ENCODE data around the gene MKNK2.
"Not testable (repeated sequence)": the region's sequence is repeated elsewhere in the genome, so short reads cannot be mapped to it uniquely, and the experiment has no call there.

MKNK2 gene

DNA sequence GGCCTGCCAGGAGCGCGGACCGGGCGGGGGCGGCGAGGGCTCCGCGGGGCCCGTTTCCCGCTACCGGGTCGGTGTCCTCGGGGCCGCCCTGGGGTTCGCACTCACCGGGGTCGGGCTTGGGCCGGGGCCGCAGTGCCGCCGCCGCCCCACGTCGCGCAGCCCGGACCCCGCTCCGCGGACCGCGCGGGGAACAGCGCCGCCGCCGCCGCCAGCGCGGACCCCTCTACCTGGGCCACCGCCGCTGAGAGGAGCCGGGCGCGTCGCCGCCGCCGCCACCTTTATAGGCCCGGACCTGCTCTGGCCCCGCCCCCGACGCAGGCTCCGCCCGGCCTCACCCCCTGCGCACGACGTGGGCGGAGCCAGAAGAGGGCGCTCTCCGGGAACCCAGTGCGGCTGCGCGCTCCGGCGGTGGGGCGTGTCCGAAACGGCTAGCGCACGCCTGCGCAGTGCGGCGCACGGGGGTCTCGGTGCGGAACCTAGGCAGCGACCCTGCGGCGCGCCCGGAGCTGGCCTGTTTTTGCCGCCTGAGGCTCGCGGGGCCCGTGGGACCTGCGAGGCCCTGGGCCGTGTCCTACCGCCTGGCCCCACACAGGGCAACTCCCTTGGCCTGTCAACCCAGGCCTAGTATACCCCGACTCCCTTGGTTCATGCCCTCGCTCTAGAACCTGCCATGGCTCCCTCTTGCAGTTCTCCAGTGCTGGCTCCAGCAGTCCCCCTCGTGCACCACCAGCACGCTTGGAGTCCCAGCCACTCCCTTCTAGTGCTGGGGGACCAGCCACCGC lies at the start of gene MKNK2:
TSS of gene MKNK2 (minus strand) at position 254 of the 782 bp plus-strand sequence. CDS start 393 bp downstream, outside the sequence.
- DNase-seq = peak; percentile 93

- no peak for DNase-seq
These were observed 49.6 kb upstream of the MKNK2 start for GRCh38 chr19:2100719-2101061.

DNA sequence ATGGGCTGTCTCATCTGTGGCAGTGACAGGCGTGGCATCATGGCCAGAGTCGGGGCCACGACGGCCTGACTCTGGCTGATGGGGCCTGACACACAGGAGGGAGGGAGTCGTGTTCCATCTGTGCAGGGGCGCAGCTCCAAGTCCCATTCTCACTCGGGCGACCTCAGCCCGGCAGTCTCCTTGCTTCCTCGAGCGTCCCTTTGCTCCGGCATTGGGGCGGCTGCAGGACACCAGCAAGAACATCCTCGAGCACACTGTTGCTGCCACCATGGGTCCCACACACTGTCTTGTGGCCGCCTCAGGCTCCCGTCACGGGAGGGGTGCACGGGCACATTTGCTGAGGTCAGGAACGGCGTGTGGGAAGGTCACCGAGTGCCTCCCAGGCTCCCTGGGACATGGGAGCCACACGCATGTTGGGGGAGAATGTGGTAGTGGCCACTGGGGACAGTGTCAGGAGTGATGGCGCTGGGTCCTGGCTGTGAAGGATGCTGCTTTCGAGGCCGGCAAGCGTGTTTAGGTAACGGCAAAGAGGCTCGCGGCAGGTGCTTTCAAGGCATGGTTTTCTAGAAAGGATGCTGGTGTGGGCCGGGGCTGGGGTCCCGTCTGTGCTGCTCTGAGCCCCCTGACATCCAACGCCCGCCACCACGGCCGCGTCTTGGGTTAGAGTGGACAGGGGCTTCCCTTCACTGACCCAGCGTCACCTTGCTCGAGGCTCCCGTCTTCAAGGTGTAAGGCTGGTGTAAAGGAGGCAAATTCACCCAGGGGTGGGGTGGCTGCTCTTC lies 49.1 kb upstream of the MKNK2 start:
- no peak for DNase-seq

DNA sequence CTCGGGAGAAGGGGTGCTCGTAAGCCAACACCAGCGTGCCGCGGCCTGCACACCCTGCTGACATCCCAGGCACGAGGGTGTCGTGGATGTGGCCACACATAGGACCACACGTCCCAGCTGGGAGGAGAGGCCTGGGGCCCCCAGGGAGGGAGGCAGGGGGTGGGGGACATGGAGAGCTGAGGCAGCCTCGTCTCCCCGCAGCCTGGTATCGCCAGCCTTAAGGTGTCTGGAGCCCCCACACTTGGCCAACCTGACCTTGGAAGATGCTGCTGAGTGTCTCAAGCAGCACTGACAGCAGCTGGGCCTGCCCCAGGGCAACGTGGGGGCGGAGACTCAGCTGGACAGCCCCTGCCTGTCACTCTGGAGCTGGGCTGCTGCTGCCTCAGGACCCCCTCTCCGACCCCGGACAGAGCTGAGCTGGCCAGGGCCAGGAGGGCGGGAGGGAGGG lies 48.0 kb upstream of the MKNK2 start:
- no peak for DNase-seq

GRCh38 chr19:2097886-2098327 lies 46.9 kb upstream of the MKNK2 start:
- DNase-seq = no peak

- no peak for DNase-seq
These were observed 46.3 kb upstream of the MKNK2 start for GRCh38 chr19:2097203-2097885.

DNA sequence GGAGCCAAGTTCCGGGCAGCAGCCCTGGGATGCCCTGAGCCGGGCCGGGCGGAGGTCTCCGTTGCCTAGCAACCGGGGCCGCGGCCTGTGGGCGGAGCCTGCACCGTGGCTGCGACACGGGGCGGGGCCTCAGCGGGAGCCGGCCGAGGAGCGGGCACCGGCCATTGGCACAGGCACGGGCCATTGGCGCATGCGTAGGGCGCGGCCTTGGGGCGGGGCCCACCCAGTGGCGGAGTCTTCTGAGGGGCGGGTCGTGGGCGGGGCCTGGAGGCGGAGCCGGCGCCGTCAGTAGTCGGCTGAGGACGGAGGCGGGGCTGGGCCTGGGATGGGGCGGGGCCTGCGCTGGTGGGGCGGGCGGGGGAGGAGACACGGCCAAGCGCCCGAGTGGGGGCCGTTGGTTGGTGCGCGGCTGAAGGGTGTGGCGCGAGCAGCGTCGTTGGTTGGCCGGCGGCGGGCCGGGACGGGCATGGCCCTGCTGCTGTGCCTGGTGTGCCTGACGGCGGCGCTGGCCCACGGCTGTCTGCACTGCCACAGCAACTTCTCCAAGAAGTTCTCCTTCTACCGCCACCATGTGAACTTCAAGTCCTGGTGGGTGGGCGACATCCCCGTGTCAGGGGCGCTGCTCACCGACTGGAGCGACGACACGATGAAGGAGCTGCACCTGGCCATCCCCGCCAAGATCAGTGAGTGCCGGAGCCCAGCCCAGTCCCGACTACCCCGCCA lies 45.6 kb upstream of the MKNK2 start, which contains the start of gene IZUMO4:
TSS of gene IZUMO4 (plus strand) at position 436 of the 723 bp plus-strand sequence. CDS start at position 467, 31 bp downstream.
- peak; percentile 100 for DNase-seq

GRCh38 chr19:2096034-2096479 lies 45.0 kb upstream of the MKNK2 start, which contains the start of gene MOB3A:
MOB3A (minus strand) TSS chr19:2096326; CDS start chr19:2078560, 17,766 bp downstream.
- DNase-seq = no peak

DNA sequence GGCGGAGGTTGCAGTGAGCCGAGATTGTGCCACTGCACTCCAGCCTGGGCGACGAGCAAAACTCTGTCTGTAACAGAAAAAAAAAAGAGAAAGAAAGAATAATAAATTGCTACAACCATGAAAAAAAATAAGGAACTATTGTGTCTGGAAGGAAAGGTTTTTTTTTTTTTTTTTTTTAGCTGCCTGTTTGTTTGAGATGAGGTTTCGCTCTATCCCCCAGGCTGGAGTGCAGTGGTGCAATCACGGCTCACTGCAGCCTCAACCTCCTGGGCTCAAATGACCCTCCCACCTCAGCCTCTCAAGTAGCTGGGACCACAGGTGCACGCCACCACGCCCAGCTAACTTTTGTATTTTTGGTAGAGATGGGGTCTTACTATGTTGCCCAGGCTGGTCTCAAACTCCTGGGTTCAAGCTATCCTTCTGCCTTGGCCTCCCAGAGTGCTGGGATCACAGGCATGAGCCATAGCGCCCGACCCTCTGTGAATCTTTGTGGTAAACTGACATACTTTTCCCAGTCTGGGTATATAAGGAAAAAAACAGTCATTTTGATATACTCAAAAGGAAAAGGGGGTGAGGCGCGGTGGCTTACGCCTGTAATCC lies 41.0 kb upstream of the MKNK2 start:
- DNase-seq = not testable (repeated sequence)

- DNase-seq = no peak
These were observed 38.6 kb upstream of the MKNK2 start for GRCh38 chr19:2089727-2090053.

GRCh38 chr19:2089001-2089711 lies 38.1 kb upstream of the MKNK2 start:
- DNase-seq = no peak

DNA sequence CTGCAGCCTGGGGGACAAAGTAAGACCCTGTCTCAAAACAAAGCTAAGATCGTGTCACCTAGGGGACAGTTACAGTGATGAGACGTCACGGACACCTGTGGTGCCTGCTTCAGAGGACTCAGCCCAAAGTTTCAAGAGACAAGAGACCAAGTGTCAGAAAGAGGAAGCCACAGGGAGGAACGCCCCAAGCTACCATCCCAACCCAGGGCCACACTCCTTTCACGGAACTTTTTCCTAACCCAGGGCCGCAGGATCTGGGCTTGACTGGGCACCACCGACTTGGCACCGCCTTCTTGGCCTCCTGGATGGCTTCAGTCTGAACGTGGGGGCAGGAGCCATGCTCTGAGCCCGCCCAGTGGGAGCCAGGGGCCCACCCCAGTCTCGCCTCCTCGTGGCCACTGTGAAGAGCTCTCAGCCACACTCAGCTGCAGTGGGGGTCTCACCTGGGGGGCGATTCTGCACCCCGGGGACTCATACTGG lies 36.6 kb upstream of the MKNK2 start:
- no peak for DNase-seq

DNA sequence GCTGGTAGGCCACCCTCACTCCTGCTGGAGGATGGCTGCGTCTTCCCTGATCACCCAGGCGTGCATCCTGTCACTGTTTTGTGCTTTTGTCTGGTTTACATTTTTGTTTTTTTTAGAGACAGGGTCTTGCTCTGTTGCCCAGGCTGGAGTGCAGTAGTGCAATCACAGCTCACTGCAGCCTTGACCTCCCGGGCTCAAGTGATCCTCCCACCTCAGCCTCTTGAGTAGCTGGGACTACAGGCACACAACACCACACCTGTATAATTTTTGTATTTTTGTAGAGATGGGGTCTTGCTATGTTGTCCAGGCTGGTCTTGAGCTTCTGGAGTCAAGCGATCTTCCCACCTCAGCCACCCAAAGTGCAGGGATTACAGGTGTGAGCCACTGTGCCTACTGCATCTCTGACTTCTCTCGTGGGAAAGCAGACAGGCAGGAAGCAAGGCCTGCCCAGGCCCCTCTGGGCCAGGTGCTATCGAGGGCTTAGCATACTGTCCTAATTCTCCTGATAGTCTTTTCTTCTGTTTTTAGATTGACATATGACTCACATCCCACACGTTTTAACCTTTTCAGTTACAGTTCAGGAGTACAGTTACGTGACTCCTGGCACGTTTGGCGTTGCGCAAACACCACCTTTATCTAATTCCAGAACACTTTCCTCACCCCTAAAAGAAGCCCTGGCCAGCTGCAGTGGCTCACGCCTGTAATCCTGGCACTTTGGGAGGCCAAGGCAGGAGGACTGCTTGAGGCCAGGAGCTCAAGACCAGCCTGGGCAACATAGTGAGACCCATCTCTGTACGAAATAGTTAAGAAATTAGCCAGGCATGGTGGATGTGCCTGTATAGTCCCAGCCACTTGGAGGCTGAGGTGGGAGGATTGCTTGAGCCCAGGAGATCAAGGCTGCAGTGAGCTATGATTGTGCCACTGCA lies 35.9 kb upstream of the MKNK2 start:
- DNase-seq = not testable (repeated sequence)

DNA sequence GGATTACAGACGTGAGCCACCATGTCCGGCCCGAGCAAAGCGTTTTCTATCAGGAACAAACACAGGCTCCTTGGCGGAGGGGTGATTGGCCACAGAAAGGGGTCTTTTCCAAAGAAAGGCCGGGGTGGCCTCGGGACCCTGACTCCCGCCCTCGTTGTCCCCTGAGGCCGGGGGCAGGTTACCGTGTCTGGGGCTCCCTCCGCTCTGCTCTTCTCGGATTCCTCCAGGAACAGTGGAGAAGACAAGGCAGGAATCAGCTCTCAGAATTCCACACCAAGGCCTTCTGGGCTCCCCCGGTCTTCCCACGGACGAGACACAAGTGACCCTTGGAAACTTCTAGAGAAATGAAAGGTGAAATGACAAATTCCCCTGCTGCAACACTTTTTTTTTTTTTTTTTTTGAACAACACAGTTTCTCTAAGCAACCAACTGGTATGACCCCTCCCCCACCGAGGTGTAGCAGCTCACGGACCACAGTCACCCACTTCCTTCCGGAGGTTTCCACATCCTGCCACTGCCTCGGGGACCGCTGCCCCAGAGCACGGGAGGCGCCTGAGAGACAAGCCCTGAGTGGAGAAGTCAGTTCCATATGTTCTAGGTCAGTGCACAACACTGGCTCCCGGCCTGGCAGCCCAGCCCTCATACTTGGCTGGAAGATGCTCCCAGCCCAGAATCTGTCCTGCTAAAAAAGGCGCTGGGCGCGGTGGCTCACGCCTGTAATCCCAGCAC lies 34.1 kb upstream of the MKNK2 start:
- no peak for DNase-seq

DNA sequence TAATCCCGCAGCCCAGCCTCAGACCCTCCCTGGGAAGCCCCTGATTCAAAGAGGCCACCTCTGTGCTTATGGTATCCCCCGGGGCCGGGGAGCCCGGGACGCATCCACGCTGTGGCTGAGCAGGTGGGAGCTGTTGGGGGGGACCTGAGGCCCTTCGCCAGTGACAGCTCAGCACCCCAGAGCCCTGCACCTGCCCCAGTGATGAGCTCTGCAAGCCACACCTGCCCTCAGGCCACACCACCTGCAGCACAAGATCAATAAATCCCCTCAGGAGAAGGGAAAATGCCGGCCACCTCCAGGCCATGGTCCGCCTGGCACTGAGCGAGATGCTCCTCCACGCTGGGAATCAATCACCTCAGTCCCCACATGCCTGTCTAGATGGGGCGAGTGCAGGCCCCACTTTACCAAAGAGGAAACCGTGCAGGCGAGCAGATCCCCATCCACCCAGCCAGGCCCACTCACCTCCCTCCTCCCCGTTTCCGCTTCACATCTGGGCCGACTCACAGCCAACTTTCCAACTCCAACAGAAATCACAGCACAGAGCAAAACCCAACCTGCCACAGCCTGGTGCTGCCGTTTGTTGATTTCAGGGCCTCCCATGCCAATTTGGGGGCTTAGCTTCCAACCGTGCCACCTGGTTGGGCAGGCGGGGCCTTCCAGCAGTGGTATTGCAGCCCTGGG lies 32.3 kb upstream of the MKNK2 start:
- peak; percentile 72 for DNase-seq

- no peak for DNase-seq
These were observed 31.1 kb upstream of the MKNK2 start for GRCh38 chr19:2081873-2082810.

- DNase-seq = no peak
These were observed 29.4 kb upstream of the MKNK2 start for GRCh38 chr19:2080336-2080988.

All from left hindlimb (tissue), 1 donor.